ENCODE results near the gene NCOA5.

Gene NCOA5

DNA sequence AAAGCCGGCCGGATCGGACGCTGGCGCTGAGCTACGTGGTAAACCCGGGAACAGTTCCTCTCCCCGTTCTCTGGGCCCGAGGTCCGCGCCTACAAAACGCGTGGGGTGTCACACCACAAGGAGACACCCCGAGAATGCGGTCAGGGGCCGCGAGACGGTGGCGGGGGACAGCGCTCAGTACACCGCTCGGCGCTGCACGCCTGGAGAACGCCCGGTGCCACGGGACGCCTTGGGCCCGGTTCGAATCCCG is 670 bp downstream of the NCOA5 start:
- DNase-seq (ENCODE audit: low read depth), result no peak
- H3K4me3 ChIP-seq (ENCODE audit: low read depth, low read length), result peak overlapping the region; percentile 90
- TF ChIP-seq, protein P1, sequence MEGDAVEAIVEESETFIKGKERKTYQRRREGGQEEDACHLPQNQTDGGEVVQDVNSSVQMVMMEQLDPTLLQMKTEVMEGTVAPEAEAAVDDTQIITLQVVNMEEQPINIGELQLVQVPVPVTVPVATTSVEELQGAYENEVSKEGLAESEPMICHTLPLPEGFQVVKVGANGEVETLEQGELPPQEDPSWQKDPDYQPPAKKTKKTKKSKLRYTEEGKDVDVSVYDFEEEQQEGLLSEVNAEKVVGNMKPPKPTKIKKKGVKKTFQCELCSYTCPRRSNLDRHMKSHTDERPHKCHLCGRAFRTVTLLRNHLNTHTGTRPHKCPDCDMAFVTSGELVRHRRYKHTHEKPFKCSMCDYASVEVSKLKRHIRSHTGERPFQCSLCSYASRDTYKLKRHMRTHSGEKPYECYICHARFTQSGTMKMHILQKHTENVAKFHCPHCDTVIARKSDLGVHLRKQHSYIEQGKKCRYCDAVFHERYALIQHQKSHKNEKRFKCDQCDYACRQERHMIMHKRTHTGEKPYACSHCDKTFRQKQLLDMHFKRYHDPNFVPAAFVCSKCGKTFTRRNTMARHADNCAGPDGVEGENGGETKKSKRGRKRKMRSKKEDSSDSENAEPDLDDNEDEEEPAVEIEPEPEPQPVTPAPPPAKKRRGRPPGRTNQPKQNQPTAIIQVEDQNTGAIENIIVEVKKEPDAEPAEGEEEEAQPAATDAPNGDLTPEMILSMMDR (conservative IDR thresholded peaks at IDR 0.05; ENCODE audit: low read depth, low read length), result no peak

DNA sequence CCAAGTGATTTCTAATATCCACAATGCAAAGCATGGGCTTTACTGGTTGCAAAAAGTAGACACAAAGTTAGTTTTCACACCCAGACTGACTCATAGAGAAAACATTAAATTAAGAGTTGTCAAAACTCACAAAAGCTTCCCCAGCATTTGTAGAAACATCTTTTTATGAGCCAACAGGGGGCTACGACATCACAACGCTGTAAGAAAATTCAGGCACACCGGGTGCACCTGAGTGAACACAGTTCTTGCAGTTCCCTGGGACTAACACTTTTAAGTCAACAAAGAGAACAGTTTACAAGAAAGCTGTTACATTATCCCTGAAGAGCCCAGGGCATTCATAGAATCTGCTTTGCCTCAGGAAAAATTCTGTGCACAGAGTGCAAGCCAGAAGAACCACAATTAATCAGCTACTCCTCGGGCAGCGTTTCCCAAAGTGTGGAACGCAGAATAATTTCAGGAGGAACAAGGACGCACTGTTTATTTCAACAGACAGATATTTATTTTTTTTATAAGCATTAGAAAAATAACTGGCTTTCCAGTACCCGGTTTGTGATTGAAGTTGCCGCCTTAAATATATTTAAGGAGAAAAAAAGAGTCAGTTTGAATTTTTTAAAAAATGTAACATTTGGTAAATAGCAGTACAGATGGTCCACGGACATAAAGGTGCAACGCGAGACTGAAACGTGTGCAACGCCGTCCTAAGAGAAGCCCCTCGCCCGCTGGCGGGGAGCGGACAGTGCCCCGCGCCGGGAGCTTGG is 1.2 kb downstream of the NCOA5 start:
- DNase-seq (ENCODE audit: low read depth), result peak; percentile 36
- TF ChIP-seq, protein P1 (conservative IDR thresholded peaks at IDR 0.05; ENCODE audit: low read depth, low read length), result peak; percentile 19
- peak overlapping the region; percentile 90 for H3K4me3 ChIP-seq (ENCODE audit: low read depth, low read length)

DNA sequence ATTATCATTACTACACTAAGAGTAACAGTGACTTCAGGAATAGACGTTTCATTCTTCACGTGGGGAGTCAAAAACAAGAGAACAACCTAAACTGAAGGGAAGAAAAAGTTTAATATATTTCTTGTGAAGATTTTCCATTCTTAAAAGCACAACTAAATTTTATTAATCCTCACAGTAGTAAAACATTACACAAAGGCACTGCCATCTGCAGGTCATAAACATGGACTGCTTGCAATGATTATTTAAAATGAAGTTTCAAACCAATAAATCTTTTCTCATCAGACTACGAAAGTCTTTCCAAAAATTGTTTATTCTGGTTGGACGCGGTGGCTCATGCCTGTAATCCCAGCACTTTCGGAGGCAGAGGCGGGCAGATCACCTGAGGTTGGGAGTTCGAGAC is 2.6 kb downstream of the NCOA5 start:
- peak; percentile 53 for DNase-seq (ENCODE audit: low read depth)
- TF ChIP-seq, protein P1 (conservative IDR thresholded peaks at IDR 0.05; ENCODE audit: low read depth, low read length), result peak; percentile 55
- no peak overlapping the region for H3K4me3 ChIP-seq (ENCODE audit: low read depth, low read length)

DNA sequence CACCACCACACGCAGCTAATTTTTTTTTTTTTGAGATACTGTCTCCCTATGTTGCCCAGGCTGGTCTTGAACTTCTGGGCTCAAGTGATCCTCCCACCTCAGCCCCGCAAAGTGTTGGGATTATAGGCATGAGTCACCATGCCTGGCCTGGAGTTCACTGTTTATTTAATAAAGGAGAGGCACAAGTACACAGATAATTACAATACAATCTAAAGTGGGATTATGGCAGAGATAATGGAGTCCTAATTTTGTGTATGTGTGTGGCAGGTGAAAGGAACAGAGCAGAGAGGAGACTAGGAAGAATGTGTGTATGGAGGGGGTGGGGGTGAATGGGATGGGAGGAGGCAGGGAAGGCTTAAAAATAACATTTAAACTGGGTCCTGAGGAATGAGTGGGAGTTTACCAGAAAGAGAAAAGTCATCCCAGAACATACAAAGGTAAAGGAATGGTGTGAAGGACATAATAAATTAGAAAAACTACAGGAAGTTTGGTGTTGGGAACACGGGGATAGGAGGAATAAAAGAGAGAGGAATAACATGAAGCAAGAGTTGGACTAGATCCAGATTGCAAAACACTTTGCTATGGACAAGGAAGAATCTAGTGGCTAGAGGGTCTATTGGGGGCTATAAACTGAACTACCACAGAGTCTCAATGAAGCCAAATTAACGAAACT is 4.4 kb downstream of the NCOA5 start:
- TF ChIP-seq, protein P1 (conservative IDR thresholded peaks at IDR 0.05; ENCODE audit: low read depth, low read length), result no peak
- peak; percentile 44 for DNase-seq (ENCODE audit: low read depth)
- H3K4me3 ChIP-seq (ENCODE audit: low read depth, low read length), result no peak overlapping the region

DNA sequence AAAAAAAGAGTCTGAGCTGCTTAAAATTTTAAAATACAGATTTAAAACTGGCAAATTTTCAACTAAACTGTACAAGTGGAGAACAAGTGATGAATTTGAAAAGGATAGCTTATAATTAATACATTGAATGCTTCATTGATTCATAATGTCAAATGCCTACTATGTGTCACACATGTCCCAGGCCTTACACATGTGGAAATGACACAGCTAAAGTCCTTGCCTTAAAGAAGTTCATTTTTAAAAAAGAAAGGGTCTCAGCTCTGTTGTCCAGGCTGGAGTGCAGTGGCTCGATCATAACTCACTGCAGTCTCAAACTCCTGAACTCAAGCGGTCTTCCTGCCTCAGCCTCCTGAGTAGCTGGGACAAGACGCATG is 5.0 kb downstream of the NCOA5 start:
- TF ChIP-seq, protein P1 (conservative IDR thresholded peaks at IDR 0.05; ENCODE audit: low read depth, low read length), result no peak
- no peak overlapping the region for H3K4me3 ChIP-seq (ENCODE audit: low read depth, low read length)
- no peak for DNase-seq (ENCODE audit: low read depth)

DNA sequence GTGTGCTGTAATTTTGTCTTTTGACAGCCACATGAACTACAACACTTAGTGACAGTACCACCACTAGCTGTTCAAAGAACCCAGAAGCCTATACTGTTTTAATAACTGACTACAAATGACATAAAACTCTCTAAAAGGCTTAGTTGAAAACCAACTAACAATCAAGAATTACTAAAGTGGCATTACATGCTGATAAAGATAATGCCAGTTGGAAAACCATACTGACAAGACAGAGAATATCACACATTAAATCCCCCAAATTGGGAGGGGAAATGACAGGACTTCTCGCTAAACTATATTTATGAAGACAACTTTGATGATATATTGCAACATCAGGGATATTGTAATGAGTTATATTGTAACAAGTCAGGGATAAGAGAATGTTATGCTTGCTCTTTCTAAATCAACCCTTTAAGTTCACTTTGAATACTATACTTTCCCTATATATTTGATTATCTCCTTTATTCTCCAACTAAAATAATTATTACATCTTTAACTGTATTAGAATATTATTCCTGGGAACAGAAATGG is 6.2 kb downstream of the NCOA5 start:
- TF ChIP-seq, protein P1 (conservative IDR thresholded peaks at IDR 0.05; ENCODE audit: low read depth, low read length), result no peak
- H3K4me3 ChIP-seq (ENCODE audit: low read depth, low read length), result no peak overlapping the region
- no peak for DNase-seq (ENCODE audit: low read depth)

DNA sequence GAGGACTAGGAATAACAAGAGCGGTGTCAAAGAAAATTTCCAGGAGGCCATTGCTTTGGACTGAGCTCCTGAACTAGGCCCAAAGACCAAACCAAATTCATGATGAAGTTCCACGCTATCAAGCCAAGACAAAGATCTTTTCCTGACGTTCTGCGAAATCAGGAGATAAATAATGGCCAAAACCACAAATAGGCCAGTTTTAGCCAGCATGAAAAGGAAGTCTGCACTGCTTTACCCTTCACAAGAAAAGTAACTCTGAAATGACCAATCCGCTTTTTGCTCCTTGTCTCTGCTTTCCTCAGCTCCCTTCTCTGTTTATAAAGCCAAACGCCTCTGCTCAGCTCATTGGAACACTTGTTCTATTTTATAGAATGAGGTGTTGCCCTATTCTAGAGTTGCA is 6.7 kb downstream of the NCOA5 start:
- no peak overlapping the region for H3K4me3 ChIP-seq (ENCODE audit: low read depth, low read length)
- no peak for DNase-seq (ENCODE audit: low read depth)
- TF ChIP-seq, protein P1 (conservative IDR thresholded peaks at IDR 0.05; ENCODE audit: low read depth, low read length), result no peak

Measured in choroid plexus epithelial cell (primary cell).